Measurements from ENCODE around the gene RUNDC3A.

DNA sequence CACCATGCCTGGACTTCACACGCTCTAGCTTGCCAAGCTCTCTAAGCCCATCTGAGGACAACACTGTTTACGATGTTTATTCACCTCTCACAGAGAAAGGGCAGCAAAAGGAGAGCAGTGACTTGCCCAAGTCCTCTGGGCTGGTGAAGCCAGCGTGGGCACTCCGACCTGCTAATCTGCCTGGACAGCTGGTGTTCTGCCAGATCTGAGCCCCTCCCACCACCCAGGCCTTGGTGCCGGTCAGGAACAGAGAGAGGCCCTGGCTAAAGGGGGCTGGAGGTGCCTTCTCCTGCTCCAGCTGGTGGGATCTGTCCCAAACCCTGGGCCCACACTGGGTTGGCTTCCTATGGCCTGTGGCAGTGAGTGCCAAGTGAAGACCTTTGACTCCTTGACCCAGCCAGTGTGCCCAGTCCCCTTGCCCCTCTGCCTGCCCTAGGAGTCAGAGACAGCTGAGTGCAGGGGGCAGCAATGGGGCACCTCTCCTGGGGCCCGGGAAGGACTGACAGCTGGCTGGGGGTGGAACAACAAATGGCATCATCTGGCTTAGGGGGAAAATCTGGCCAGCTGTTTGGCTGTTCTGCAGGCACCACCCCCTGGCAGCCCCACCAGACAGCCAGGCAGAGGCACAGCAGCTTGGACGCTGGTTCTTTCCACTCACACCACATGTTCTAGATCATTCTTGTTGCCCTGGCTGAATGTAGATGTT, 38.7 kb upstream of the RUNDC3A start:
- TF ChIP-seq, protein P1, sequence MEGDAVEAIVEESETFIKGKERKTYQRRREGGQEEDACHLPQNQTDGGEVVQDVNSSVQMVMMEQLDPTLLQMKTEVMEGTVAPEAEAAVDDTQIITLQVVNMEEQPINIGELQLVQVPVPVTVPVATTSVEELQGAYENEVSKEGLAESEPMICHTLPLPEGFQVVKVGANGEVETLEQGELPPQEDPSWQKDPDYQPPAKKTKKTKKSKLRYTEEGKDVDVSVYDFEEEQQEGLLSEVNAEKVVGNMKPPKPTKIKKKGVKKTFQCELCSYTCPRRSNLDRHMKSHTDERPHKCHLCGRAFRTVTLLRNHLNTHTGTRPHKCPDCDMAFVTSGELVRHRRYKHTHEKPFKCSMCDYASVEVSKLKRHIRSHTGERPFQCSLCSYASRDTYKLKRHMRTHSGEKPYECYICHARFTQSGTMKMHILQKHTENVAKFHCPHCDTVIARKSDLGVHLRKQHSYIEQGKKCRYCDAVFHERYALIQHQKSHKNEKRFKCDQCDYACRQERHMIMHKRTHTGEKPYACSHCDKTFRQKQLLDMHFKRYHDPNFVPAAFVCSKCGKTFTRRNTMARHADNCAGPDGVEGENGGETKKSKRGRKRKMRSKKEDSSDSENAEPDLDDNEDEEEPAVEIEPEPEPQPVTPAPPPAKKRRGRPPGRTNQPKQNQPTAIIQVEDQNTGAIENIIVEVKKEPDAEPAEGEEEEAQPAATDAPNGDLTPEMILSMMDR (IDR thresholded peaks at IDR 0.05; ENCODE audit: insufficient read depth, low read depth, low read length), result no peak
- no peak for TF ChIP-seq EZH2 (IDR thresholded peaks at IDR 0.05; ENCODE audit: insufficient read depth, low read length)

Measured in astrocyte (in vitro differentiated cells and primary cell).